Psoas muscle (tissue), 8 donors: ENCODE data around the gene SNAP47. TPM values are rescaled to one million over a fixed set of nuclear protein-coding genes. Genes with fewer than 3 reads are reported as not detected.

Experiments used
- ATAC-seq, 4 donors: fragments of 200-7000 bp; cut with Tn5 transposase; one replicate each; pipeline ENCODE4 v1.9.1; 2020; ENCODE audit warnings: moderate library complexity in 3 of 4, mild to moderate bottlenecking in 2 of 4
- DNase-seq, 2 donors: peaks; one replicate each; pipeline ENCODE4 v3.0.0-alpha.2; 2020
- H3K27ac ChIP-seq: fragments of 200-600 bp; one replicate; pipeline ENCODE4 v1.8.0; 2022
- H3K27me3 ChIP-seq, 3 donors: fragments of 200-600 bp in 1 of 3; one replicate each; pipeline versions ENCODE4 v1.6.1 to v1.8.0; 2013 to 2022; ENCODE audit warnings: low read length in 2 of 3, mild to moderate bottlenecking in 2 of 3, moderate library complexity in 1 of 3; ENCODE audit not compliant: insufficient read depth in 3 of 3
- H3K36me3 ChIP-seq, 2 donors: fragments of 200-600 bp in 1 of 2; one replicate each; pipeline versions ENCODE4 v1.6.1 to v1.8.0; 2013 to 2022; ENCODE audit warnings: low read depth in 1 of 2, mild to moderate bottlenecking in 1 of 2, moderate library complexity in 1 of 2; ENCODE audit not compliant: insufficient read depth in 1 of 2
- H3K4me1 ChIP-seq: fragments of 200-600 bp; one replicate; pipeline ENCODE4 v1.8.0; 2022
- H3K4me3 ChIP-seq: fragments of 200-600 bp; one replicate; pipeline ENCODE4 v1.8.0; 2022; ENCODE audit warnings: mild to moderate bottlenecking
- H3K9me3 ChIP-seq: fragments of 200-600 bp; one replicate; pipeline ENCODE4 v1.8.0; 2022
- CTCF ChIP-seq: fragments of 200-600 bp; IDR thresholded peaks from one replicate; pipeline ENCODE4 v1.8.0; 2022; ENCODE audit warnings: antibody characterized with exemption
- WGBS, 3 donors: extraction: QIAGEN DNeasy Blood & Tissue Kit; methylation state at CpG; one replicate each; pipeline versions ENCODE4 v1.1.6 to v1.1.7; 2013; 5-methylcytosine and 5-hydroxymethylcytosine counted together
- intact Hi-C, 2 donors: fragments of 100-400 bp; cut with DNase I; formaldehyde crosslinking; loops; one replicate each; pipeline versions ENCODE4 v1.11.0 to v1.14.2; 2022
- polyA plus RNA-seq, 3 donors: library from polyadenylated mRNA; stranded (reverse); fragments of 200-250 nt; gene quantifications; one replicate each; pipeline ENCODE4 v1.2.3, GENCODE V29; 2013
- total RNA-seq, 4 donors: library from RNA; stranded (reverse); fragmentation: NEBNext Ultra II Directional in 2 of 4; extraction: Animal tissue kit (Norgen Biotek cat#: 25700) in 2 of 4; gene quantifications; one replicate each; pipeline versions ENCODE4 v1.2.1 to v1.2.4, GENCODE V29; 2021 to 2023
- donor health status: healthy with polysubstance abuse.
- donor health status: DM: no; HTN: no; CAD: no; lungs with moderate emphysema.
- donor health status: Bipolar disorder and iron deficiency.
- donor health status: healthy.
- donor health status: DM: yes; HTN: yes; CAD: no.
- donor health status: DM: no; HTN: no; CAD: no.
- donor health status: DM: no; HTN: no; CAD: no.
- donor health status: DM: yes; HTN: yes; CAD: no.

Gene SNAP47
- total and polyA plus RNA-seq, 7 donors: 17.9 to 40.5 (median 26.6) TPM

DNA sequence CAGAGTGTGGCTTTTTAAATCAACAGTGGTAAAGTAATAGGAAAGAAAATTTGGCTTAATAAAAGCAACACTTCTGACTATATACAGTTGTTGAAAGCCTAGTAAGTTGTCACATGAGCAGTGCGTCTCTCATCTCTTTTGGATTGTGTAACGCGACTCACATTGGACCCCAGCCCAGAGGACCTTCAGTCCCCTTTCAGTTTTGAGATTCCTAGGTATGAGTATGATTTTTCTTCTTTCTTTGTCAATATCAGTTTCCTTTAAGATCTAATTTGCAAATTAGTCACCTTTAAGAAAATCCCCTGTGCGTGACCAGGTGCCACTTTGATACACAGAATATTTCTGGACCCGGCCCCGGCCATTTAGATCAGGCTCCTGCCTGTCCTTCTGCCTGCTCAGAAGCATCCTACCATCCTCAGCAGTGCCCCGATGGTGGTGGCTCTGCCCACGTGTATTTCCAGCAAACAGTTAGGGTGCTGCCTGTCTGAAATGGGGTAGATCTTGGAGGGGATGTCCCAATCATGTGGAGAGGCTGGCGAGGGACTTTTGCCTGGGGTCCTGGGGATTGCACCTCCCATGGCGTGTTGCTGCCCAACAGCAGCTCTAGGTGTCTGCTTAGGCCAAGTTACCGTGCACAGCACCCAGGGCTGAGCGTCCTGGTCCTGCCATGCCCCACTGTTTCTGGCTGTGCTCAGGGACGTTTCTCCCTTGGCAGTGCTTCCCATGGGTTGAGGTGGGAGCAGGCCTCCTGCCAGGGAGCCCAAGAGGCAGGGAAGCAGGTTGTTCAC, 21.1 kb downstream of the SNAP47 start:
- Histone ChIP-seq H3K4me1 (peaks cover 76% of the 10 kb centered on the region), H3K36me3 (peaks cover 0 to 12% of the 10 kb centered on the region in 2 donors), H3K27me3 (no peaks in the 10 kb centered on the region), H3K27ac (peak overlapping the region; percentile 86), H3K4me3 (no peak overlapping the region), H3K9me3 (no peaks in the 10 kb centered on the region)
- DNase-seq (peak in 1 of 2 donors; percentile 57), ATAC-seq (no peak)
- no peak for TF ChIP-seq CTCF
- 60 to 78% (median 62%) methylated on average over 13 of the region's 13 CpGs for WGBS, 3 donors
- intact Hi-C loops: no loop called here

GRCh38 chr1:227757781-227758180, 22.5 kb downstream of the SNAP47 start:
- 41 to 70% (median 56%) methylated on average over 2 of the region's 2 CpGs for WGBS, 3 donors
- DNase-seq (no peak), ATAC-seq (no peak)
- Histone ChIP-seq H3K27me3 (no peaks in the 10 kb centered on the region), H3K9me3 (no peaks in the 10 kb centered on the region), H3K27ac (peak overlapping the region; percentile 10), H3K4me1 (peaks cover 86% of the 10 kb centered on the region), H3K36me3 (peaks cover 0 to 12% of the 10 kb centered on the region in 2 donors), H3K4me3 (no peak overlapping the region)
- TF ChIP-seq CTCF: no peak
- intact Hi-C loops: no loop called here

- TF ChIP-seq CTCF: no peak
- peak in 1 of 2 donors; percentile 19 for DNase-seq
- Histone ChIP-seq H3K27me3 (no peaks in the 10 kb centered on the region), H3K4me1 (peaks cover 87% of the 10 kb centered on the region), H3K36me3 (peaks cover 0 to 12% of the 10 kb centered on the region in 2 donors), H3K27ac (peak overlapping the region; percentile 90), H3K4me3 (no peak overlapping the region), H3K9me3 (no peaks in the 10 kb centered on the region)
- intact Hi-C loops: no loop called here
- 74 to 91% (median 78%) methylated on average over 6 of the region's 6 CpGs for WGBS, 3 donors
- no peak for ATAC-seq
These were observed 23.1 kb downstream of the SNAP47 start for GRCh38 chr1:227758366-227758765.

- peak; percentile 79 to 89 for DNase-seq
- peak; percentile 90 to 95 (median 93) for ATAC-seq
- peaks cover 85% of the 10 kb centered on the region for H3K4me1 ChIP-seq
- intact Hi-C loops: loop anchor here in 1 of 2 donors (10.0 kb wide), 1 partner anchor 315 kb away; no protein-coding TSS in a partner anchor
- H3K9me3 ChIP-seq: no peaks in the 10 kb centered on the region
- peak overlapping the region; percentile 30 for H3K4me3 ChIP-seq
- 36 to 42% (median 41%) methylated on average over 15 of the region's 15 CpGs for WGBS, 3 donors
- no peaks in the 10 kb centered on the region for H3K27me3 ChIP-seq
- no peak for TF ChIP-seq CTCF
- H3K36me3 ChIP-seq: peaks cover 0 to 12% of the 10 kb centered on the region in 2 donors
- peak overlapping the region; percentile 90 for H3K27ac ChIP-seq
These were observed 24.4 kb downstream of the SNAP47 start for GRCh38 chr1:227759341-227760300.
